Stimulated activated CD8-positive, alpha-beta memory T cell treated with anti-CD3 and anti-CD28 coated beads, Interleukin-7, amount 100 ng/mL, for 24 hours (primary cell): Measurements from ENCODE around the gene SS18L1.

Experiments used
- DNase-seq: peaks from one replicate; pipeline ENCODE4 v3.0.0-alpha.2; 2020; ENCODE audit warnings: low read depth

SS18L1 gene

GRCh38 chr20:62212299-62212698, 68.7 kb downstream of the SS18L1 start:
- no peak for DNase-seq

DNA sequence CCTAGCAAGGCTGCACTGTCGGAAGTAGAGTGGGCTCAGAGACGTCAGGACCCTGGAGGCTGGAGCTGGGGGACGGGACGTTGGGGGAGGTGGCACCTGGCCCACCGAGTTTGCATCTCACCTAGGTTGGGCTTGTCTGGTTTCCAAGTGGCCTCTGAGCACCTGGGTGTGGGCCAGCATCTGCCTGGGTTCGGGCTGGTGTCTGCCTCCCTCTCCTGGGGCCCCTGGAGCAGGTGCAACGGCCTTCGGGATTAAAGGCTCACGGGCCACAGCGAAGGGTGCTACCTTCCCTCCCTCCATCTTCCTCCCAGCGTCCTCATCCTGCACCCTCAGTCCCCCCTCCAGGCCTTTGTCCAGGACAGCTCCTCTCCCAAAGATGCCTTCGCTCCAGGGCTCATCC, 70.5 kb downstream of the SS18L1 start:
- DNase-seq, result no peak

GRCh38 chr20:62215020-62215990, 71.7 kb downstream of the SS18L1 start:
- no peak for DNase-seq

GRCh38 chr20:62215991-62216635, 72.5 kb downstream of the SS18L1 start:
- DNase-seq, result no peak

DNA sequence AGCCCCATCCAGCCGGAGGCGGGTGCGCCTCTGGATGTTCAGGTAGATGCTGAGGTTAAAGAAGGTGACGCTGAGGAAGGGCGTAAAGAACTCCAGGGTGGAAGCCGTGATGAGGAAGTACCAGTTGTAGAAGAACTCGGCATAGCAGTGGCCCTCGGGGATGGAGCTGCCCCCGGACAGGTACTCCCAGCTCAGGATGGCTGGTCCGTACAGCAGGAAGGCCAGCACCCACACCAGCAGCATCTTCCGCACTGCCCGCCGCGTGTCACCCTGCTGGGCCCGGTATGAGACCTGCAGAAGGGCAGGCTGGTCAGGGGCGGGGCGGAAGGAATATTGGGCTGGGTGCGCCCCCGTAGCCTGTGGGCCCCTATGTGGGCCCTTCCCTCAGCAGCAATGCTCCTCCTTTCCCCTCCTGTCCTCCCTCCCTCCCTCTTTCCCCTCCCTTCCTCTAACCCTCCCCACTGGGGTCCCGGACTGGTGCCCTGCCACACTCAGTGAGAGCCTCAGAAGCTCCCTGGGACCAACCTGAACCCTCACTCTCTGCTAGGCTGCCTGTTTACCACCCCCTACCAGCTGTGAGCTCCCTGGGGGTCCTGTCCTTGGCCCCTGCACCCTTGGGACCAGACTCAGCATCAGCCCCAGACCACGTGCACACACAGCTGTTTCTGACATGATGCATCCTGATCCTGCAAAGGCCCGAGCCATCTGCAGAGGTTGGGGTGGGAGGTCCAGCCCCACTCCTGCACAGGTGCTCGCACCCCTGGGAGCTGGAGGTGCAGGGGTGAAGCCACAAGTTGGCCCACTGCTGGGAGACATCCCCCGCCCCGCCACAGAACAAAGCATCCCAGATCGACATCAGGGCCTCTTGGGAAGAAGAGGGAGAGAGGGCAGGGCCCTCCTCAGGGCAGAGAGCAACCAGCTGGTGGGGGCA, 73.3 kb downstream of the SS18L1 start:
- no peak for DNase-seq

DNA sequence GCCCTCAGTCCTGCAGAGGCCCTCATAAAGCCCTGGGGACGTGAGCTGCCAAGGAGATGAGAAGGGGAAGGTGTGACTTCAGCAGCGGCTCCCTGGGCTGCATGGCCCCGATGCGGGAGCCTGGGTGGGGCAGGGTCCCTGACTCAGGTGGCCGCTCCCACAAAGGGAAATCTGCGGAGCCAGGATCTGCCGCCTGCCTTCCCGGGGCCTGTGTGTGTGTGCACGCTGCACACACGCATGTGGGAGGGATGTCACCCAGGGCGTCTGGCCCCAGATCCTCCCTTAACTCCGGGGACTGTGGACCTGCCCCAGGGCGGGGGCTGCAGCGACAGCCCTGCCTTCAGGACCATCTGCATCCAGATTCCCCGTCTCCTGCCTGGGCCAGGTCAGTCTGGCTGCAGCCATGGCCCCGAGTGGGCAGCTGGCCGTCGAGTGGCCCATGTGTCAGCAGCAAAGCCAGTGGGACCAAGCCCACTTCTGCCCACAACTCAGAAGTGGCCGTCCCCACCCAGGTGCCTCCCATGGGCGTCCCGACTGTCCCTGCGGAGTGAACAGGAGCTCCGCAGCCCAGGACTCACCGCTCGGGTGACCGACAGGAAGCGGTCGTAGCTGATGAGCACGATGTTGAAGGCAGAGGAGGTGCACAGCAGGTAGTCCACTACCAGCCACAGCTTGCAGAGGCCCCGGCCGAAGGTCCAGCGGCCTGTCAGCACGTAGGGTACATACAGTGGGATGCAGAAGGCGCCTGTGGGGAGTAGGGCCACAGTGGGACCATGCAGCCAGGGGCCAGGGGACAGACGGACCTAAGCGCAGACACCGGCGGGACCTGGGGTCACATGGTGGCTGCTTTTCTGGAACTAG, 74.6 kb downstream of the SS18L1 start:
- DNase-seq, result no peak

DNA sequence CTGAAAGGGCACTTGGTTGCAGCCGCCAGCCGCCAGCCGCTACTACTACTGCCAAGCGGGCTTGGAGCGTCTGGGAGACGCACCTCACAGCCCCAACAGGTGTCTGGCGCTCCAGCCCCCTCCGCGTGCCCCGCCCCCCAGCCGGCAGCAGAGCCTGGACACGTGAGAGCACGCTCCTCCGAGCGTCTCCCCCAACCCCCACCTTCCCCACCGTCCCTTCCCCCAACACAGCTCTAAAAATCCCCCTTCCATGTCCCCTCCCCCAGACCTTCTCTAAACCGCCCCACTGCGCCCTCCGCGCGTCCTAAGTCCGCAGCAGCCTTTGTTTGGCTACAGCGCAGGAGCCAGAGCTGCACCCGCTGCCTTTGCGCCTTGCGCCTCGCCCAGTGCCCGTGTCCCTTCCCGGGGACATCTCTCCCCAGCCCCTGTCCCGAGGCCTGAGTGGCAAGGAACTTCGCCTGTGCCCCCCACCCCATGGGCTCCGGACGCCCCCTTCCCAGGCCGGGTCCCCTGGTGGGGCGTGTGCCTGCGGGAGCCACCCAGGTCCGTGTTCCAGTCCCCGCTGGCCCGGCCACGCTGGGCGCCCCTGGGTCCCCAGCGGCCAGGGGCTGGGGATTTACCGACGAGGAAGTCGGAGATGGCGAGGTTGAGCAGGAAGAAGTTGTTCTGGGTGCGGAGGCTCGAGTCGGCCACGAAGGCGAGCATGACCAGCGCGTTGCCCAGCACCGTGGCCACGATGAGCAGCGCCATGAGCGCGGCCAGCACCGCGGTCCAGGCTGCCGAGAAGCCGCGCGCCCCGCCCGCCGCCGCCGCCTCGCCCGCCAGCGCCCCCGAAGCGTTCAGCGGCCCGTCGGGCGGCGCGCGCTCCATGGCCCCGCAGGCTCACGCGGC, 75.8 kb downstream of the SS18L1 start:
- no peak for DNase-seq

DNA sequence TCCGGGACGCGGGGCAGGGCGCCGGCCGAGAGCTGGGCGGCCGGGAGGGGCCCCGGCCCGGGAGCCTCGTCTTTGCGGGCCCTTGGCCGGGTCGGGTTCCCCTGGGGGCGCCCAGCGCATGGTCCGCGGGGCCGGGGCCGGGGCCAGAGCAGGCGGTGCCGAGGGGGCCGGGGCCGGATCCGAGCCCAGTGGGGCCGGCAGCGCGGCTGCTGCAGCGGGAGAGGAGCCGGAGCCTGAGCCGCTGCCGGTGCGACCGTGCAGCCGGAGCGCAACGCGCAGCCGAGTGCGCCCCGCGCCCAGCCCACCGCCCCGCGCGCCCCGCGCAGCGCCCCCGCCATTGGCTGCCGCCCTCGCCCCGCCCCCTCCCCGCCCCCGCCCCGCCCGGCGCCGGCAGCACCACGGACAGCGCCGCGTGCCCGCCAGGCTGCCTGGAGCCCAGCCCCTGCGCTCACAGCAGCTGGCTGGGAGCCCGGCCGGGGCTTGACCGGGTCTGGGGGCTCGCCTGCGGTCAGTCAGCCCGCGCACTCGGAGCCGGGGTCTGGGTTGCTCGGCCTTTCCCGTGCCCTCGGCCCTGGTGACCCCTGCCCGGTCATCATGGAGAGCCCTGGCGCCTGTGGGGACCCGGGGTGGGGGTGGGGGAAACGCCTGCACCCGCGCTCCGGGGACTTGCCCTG, 76.6 kb downstream of the SS18L1 start, which contains the start of gene HRH3:
Gene HRH3, minus strand, starts transcription at position 287 of the 674 bp plus-strand sequence. CDS start 308 bp downstream, outside the sequence.
- no peak for DNase-seq

GRCh38 chr20:62220666-62221568, 77.3 kb downstream of the SS18L1 start:
- no peak for DNase-seq

- no peak for DNase-seq
These were observed 78.8 kb downstream of the SS18L1 start for GRCh38 chr20:62222266-62222850.

DNA sequence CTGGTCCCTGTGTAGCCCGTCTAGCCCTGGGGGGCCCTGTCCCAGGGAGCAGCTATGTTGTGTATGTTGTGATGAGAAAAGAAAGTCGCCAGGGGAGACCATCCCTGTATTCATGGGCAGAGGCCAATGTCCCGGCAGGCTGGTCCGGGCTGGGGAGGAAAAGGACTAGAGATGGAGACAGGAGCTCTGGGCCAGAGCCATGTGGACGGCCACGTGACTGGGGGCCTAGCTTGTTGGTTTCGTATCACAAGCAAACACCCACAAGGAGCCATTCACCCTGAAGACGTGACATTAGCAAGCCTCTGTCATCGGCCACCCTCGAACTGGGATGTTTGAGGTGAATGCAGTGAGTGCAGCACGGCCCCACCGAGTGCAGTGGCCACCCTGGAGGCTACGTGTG, 79.4 kb downstream of the SS18L1 start:
- DNase-seq, result no peak

- DNase-seq, result no peak
These were observed 80.0 kb downstream of the SS18L1 start for GRCh38 chr20:62223571-62223970.

DNA sequence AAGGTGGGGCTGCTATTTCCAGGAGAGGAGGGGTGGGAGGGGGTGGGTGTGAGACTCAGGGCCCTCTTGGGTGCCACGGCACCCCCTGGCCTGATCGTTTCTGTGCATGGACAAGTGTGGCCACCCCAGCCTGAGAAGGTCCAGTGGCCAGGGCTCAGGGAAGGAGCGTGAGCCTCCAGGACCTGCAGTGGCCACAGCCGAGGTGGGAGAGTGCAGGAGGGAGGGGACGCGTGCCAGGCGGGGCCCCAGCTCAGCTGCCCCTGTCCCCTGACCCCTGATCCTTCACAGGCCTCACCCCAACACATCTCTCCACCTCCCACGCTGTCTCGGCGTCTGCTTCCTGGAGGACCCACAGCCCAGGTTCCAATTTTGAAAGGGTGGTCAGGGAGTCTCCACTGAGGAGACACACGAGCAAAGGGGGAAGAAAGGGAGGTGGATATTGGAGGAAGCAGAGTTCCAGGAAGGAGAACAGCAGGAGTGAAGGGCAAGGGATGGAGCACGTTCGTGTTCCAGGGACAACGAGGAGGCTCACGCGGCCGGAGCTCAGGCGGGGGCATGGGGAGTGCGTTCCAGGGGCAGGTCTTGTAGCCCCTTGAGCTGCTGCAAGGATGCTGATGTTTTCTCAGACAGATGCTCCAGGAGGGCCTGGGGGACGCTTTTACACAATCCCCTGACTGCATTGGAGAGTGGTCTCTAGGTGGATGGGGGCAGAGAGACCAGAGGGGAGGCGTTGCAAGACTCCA, 80.7 kb downstream of the SS18L1 start:
- no peak for DNase-seq

DNA sequence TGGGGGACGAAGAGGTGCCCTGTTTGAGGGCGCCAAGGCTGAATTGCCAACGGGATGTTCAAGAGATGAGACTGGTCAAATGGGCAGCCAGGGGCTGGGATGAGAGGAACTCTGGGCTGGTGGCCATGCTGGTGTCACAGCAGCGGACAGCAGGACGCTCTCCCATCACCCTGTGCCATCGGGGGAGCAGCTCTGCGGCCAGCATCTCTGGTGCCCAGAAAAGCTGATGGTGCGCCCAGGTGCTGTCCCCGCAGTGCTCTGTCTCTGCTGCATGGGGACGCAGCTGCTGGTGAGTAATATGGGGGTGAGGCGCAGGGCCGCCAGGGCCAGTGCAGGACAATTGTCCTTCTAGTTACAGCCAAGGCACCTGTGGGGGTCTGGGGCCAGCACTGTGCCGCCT, 81.5 kb downstream of the SS18L1 start:
- DNase-seq, result no peak

DNA sequence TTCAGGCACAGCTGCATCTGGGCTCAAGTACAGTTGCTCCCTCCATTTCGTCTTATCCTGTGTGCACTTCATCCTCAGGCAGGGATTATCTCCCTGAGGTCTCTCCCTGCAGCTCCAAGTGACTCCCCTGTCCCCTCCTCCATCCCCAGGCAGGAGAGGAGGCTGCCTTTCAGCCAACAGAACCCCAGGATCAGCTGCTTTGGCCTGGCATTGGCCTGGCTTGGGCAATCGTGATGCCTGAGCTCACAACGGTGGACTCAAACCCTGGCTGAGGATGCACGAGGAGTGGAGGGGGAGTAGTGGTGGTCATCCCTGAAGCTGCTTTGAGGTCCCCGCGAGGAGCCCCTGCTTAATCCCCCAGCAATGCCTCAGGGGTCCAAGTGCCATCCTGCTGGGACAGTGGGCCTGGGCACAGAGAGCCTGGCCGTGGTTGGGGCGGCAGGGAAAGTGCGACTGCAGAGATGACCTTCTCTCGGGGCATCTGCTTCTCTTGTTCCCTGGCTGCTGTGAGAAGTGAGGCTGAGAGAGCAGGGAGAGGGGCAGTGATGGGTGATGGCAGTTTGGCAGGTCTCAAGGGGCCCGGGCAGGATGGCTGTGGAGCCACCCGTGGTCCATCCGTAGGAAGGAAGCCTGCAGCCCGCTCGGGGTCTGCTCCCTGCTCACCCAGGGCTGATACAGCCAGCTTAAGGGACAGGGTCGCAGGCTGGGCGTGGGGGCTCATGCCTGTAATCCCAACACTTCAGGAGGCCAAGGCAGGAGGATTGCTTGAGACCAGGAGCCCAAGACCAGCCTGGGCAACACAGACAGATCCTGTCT, 82.5 kb downstream of the SS18L1 start:
- DNase-seq, result no peak
